ENCODE results near the gene IL4I1. TPM values are rescaled to one million over a fixed set of nuclear protein-coding genes. Genes with fewer than 3 reads are reported as not detected.

The IL4I1 gene
- total and polyA plus RNA-seq, 11 donors, result 0.27 to 21.6 (median 0.44) TPM; not detected in 4

DNA sequence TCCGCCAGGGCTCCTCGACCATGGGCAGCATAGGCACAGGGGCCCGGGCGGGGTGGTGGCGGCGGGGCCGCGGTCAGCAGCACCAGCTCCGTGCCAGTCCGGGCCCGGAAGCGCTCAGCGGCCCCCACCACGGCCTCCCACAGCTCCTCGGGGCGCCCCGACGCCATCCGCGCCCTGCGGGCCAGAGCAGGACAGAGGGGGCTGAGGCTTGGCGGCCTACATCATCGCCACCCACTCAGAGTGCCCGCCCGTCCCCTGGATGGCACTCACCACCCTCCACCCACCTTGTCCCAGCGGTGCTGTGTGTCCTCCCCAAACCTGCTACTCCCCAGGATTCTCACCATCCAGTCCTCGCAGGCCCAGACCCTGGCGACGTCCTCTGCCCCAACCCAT is 23.6 kb downstream of the IL4I1 start:
- Histone ChIP-seq H3K4me3 (no peak overlapping the region), H3K27me3 (no peaks in the 10 kb centered on the region), H3K27ac (no peak overlapping the region), H3K36me3 (peaks cover 0 to 29% (median 6%) of the 10 kb centered on the region in 9 donors), H3K4me1 (peaks cover 3 to 47% (median 30%) of the 10 kb centered on the region in 12 donors), H3K9me3 (no peaks in the 10 kb centered on the region)
- intact Hi-C loops (cut with DNase I), result no loop called here
- WGBS, 4 donors, result 91 to 97% (median 92%) methylated on average over 5 to 29 of the region's 29 CpGs
- ATAC-seq (no peak), DNase-seq (no peak)
- TF ChIP-seq POLR2A (IDR thresholded peaks at IDR 0.05), result no peak
- TF ChIP-seq, protein P1, sequence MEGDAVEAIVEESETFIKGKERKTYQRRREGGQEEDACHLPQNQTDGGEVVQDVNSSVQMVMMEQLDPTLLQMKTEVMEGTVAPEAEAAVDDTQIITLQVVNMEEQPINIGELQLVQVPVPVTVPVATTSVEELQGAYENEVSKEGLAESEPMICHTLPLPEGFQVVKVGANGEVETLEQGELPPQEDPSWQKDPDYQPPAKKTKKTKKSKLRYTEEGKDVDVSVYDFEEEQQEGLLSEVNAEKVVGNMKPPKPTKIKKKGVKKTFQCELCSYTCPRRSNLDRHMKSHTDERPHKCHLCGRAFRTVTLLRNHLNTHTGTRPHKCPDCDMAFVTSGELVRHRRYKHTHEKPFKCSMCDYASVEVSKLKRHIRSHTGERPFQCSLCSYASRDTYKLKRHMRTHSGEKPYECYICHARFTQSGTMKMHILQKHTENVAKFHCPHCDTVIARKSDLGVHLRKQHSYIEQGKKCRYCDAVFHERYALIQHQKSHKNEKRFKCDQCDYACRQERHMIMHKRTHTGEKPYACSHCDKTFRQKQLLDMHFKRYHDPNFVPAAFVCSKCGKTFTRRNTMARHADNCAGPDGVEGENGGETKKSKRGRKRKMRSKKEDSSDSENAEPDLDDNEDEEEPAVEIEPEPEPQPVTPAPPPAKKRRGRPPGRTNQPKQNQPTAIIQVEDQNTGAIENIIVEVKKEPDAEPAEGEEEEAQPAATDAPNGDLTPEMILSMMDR (IDR thresholded peaks at IDR 0.05), result no peak

DNA sequence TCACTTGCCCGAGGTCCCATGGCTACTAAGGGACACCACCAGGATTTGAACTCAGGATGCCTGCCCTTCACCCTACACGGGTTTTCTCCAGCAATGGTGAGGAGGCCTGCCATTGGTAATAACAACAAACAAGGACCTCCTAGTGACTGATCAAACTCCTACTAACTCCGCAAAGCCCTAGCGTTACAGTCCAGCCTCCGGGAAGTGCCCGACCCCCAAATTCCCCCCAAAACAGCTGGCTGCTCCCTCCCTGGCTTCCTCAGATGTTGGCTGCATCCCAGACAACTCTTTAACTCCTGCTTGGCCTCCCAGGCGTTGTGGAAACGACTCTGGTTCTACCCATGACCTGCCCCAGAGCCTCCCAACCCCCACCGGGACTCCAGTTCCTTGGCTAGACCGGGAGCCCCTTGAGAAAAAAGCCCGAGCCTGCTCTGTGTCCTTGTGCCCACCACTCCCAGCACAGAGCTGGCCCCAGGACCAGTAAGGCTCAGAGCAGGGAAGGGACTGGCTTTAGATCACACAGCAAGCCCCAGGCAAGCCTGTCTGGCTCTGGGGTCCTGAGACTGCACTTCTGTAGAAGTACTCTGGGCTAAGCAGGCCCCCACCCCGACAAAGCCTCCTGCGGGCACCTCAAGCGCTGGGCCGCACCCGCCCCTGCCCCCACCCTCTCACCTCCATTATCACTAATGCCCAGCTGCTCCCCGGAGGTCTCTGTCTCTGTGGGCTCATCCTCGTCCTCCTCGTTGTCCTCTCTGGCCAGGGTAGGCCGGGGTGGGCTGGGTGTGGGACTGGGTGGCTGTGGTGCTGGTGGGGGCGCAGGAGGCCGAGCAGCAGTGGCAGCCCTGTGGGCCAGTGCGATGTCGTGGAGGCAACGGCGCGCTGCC is 24.2 kb downstream of the IL4I1 start:
- intact Hi-C loops (cut with DNase I), result no loop called here
- 84 to 89% (median 86%) methylated on average over 18 to 27 of the region's 27 CpGs for WGBS, 4 donors
- Histone ChIP-seq H3K9me3 (no peaks in the 10 kb centered on the region), H3K36me3 (peaks cover 0 to 29% (median 6%) of the 10 kb centered on the region in 9 donors), H3K27me3 (no peaks in the 10 kb centered on the region), H3K4me3 (no peak overlapping the region), H3K4me1 (peaks cover 3 to 47% (median 33%) of the 10 kb centered on the region in 12 donors), H3K27ac (no peak overlapping the region)
- TF ChIP-seq, protein P1 (IDR thresholded peaks at IDR 0.05), result no peak
- TF ChIP-seq POLR2A (IDR thresholded peaks at IDR 0.05), result no peak
- DNase-seq (peak in 1 of 5 donors; percentile 53), ATAC-seq (no peak)

DNA sequence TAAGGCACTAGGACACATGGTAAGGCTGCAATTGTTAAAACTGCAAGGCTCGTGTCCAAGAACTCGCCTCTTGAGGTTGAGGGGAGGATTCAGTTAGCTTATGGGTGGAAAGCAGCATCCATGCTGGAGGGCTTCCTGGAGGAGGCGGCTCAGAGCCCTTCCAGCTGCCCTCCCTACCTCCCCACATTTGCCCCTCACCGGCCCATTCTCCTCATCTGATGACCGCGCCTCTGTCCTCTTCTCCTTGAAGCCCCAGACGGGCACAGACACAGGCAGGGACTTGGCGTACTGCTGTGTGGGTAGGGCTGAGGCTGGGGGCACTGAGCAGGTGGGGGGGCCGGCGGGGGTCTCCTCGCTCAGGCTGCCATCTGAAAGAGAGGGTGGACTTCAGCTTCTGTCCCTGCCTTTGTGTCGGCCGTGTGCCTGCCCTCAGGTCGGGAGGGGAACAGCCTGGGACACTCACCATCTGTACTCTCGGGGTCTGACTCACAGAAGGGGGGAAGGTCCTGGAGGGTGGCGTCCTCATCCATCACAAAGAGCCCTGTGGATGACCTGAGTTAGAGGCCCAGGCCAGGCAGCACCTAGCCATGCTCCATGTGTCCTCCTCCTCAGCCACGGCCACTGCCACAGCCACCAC is 25.2 kb downstream of the IL4I1 start:
- no peaks in the 10 kb centered on the region for H3K27me3 ChIP-seq
- H3K9me3 ChIP-seq, result no peaks in the 10 kb centered on the region
- peaks cover 0 to 29% (median 6%) of the 10 kb centered on the region in 9 donors for H3K36me3 ChIP-seq
- peaks cover 3 to 52% (median 37%) of the 10 kb centered on the region in 12 donors for H3K4me1 ChIP-seq
- no peak overlapping the region for H3K4me3 ChIP-seq
- ATAC-seq (no peak), DNase-seq (peak in 1 of 5 donors; percentile 45)
- intact Hi-C loops (cut with DNase I), result no loop called here
- TF ChIP-seq, protein P1 (IDR thresholded peaks at IDR 0.05), result no peak
- no peak overlapping the region for H3K27ac ChIP-seq
- WGBS, 4 donors, result 81 to 91% (median 90%) methylated on average over 15 to 17 of the region's 17 CpGs

DNA sequence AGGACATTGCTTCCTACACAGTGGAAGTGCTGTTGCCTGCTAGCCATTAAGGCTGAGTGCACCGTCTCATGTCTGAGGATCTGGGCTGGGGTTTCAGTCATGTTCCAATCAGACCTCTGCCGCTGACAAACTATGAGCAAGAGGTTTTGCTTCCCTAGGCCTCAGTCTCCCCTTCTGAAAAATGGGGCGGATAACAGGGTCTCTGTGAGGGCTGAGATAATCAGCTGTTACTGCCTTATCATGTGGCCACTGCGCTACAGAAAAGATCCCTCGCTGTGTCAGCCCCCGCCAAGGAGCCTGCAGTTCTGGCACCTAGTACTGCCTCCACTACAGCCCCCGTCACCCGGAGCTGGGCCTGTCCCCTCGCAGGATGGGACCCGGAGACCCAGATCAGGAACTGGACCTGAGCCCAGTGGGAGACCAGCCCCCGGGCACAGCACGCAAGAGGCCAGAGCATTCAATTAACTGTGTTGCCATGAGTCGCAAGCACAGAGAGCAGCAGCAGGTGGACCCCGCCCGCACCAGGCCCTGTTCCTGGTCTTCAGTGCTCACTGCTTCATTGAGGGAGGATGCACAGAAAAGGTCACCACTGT is 26.3 kb downstream of the IL4I1 start:
- WGBS, 4 donors, result 77 to 79% (median 78%) methylated on average over 15 of the region's 15 CpGs
- Histone ChIP-seq H3K4me1 (peaks cover 9 to 58% (median 43%) of the 10 kb centered on the region in 12 donors), H3K27me3 (no peaks in the 10 kb centered on the region), H3K9me3 (no peaks in the 10 kb centered on the region), H3K27ac (peak overlapping the region; percentile 83 to 98 (median 94)), H3K36me3 (peaks cover 0 to 29% (median 6%) of the 10 kb centered on the region in 9 donors), H3K4me3 (peak overlapping the region in 11 of 12 donors; percentile 38 to 79 (median 61))
- intact Hi-C loops (cut with DNase I), result no loop called here
- DNase-seq, result peak in 1 of 5 donors; percentile 65
- TF ChIP-seq POLR2A (IDR thresholded peaks at IDR 0.05), result no peak
- TF ChIP-seq, protein P1 (IDR thresholded peaks at IDR 0.05), result no peak
- no peak for ATAC-seq
